IgD-negative memory B cell (primary cell): ENCODE measurements around the gene PDZD2. TPM values are rescaled to one million over a fixed set of nuclear protein-coding genes. Genes with fewer than 3 reads are reported as not detected.
A peak's percentile ranks its signal among the peaks of the same experiment; 100 is the strongest.

Experiments used
- H3K27ac Mint-ChIP-seq, 3 donors: one replicate each; pipeline ENCODE4 v1.8.0; 2020 to 2022; ENCODE audit warnings: mild to moderate bottlenecking in 3 of 3, mixed read lengths in 3 of 3, moderate library complexity in 1 of 3
- H3K27me3 Mint-ChIP-seq: one replicate; pipeline ENCODE4 v1.8.0; 2021; ENCODE audit warnings: mixed read lengths
- H3K36me3 Mint-ChIP-seq: one replicate; pipeline ENCODE4 v1.8.0; 2020; ENCODE audit warnings: mild to moderate bottlenecking, mixed read lengths
- H3K4me1 Mint-ChIP-seq, 3 donors: one replicate each; pipeline ENCODE4 v1.8.0; 2020 to 2022; ENCODE audit warnings: mixed read lengths in 3 of 3, mild to moderate bottlenecking in 1 of 3
- H3K4me3 Mint-ChIP-seq, 4 donors: one replicate each; pipeline ENCODE4 v1.8.0; 2020 to 2022; ENCODE audit warnings: mild to moderate bottlenecking in 4 of 4, mixed read lengths in 4 of 4, moderate library complexity in 3 of 4
- H3K9me3 Mint-ChIP-seq, 3 donors: one replicate each; pipeline ENCODE4 v1.8.0; 2020 to 2021; ENCODE audit warnings: mixed read lengths in 3 of 3, mild to moderate bottlenecking in 1 of 3
- polyA plus RNA-seq: library from polyadenylated mRNA; unstranded; fragments of 300-500 nt; fragmentation: Illumina TruSeq; gene quantifications from one replicate; pipeline ENCODE4 v1.2.3, GENCODE V29; 2021

Gene PDZD2
- polyA plus RNA-seq, 1 donor from 2014 or later = 0.16 TPM

- Mint-ChIP-seq H3K27me3 (no peaks in the 10 kb centered on the region), H3K4me3 (no peak overlapping the region), H3K27ac (no peak overlapping the region), H3K36me3 (peaks cover 7% of the 10 kb centered on the region), H3K9me3 (no peaks in the 10 kb centered on the region), H3K4me1 (peaks cover 22 to 37% (median 32%) of the 10 kb centered on the region in 3 donors)
Observed at GRCh38 chr5:32144378-32145207, 505.7 kb downstream of the PDZD2 start.

DNA sequence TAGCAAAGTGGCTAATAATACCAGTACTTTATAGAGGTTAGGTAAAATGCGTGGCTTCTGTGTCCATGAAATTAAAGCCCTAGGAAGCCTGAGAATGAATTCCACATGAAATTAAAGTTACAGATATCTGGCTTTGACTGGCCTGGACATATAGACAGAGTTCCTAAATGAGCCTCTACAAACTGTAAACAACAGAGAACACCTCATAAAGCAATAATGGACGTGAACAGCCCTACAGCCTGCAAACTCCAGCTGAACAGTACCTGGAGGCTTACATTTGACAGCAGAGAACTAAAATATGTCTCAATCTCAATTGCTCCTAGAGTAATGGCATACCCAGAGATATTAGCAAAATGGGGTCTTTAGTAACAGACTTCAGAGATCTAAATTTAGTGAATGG lies 506.4 kb downstream of the PDZD2 start:
- no peaks in the 10 kb centered on the region for H3K27me3 Mint-ChIP-seq
- peaks cover 7% of the 10 kb centered on the region for H3K36me3 Mint-ChIP-seq
- no peak overlapping the region for H3K4me3 Mint-ChIP-seq
- H3K4me1 Mint-ChIP-seq = peaks cover 22 to 34% (median 33%) of the 10 kb centered on the region in 3 donors
- H3K9me3 Mint-ChIP-seq = no peaks in the 10 kb centered on the region
- H3K27ac Mint-ChIP-seq = no peak overlapping the region

DNA sequence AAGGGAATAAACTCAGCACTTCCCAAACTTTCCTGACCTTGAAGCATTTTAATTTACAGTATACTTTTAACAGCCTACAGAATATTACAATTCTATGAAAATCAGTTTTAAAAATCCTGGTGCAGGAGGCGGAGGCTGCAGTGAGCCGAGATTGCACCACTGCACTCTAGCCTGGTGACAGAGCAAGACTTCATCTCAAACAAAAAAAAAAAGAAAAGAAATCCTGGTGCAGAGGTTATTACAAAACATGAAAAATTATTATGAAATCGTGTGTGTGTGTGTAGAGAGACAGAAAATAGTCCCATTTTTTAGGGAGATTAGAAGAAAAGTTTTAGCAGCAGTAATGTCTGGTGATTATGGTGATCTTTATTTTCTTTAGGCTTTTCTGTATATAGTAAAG lies 508.3 kb downstream of the PDZD2 start:
- Mint-ChIP-seq H3K4me3 (no peak overlapping the region), H3K27ac (peak overlapping the region in 1 of 3 donors; percentile 42), H3K27me3 (no peaks in the 10 kb centered on the region), H3K36me3 (peaks cover 3% of the 10 kb centered on the region), H3K4me1 (peaks cover 28 to 43% (median 41%) of the 10 kb centered on the region in 3 donors), H3K9me3 (no peaks in the 10 kb centered on the region)

GRCh38 chr5:32147959-32148358 lies 509.0 kb downstream of the PDZD2 start:
- H3K9me3 Mint-ChIP-seq = no peaks in the 10 kb centered on the region
- no peak overlapping the region for H3K27ac Mint-ChIP-seq
- peaks cover 29 to 46% (median 44%) of the 10 kb centered on the region in 3 donors for H3K4me1 Mint-ChIP-seq
- no peak overlapping the region for H3K4me3 Mint-ChIP-seq
- H3K27me3 Mint-ChIP-seq = no peaks in the 10 kb centered on the region
- peaks cover 3% of the 10 kb centered on the region for H3K36me3 Mint-ChIP-seq

DNA sequence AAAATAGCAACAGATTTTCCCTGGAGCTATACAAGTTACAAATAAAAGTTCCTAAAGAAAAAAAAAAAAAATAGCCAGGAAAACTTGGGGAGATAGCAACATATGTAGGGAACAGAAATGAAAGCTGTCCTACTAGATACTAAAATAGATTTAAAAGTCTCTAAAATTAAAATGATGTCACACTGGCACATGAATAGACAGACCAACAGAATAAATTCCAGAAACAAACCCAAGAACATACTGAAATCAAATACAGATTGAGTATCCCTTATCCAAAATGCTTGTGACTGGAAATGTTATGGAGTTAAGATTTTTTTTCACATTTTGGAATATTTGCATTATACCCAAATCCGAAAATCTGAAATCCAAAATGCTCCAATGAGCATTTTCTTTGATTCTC lies 511.4 kb downstream of the PDZD2 start:
- Mint-ChIP-seq H3K4me1 (peaks cover 45 to 54% (median 51%) of the 10 kb centered on the region in 3 donors), H3K9me3 (no peaks in the 10 kb centered on the region), H3K27ac (no peak overlapping the region), H3K4me3 (no peak overlapping the region), H3K36me3 (peaks cover 3% of the 10 kb centered on the region), H3K27me3 (no peaks in the 10 kb centered on the region)

DNA sequence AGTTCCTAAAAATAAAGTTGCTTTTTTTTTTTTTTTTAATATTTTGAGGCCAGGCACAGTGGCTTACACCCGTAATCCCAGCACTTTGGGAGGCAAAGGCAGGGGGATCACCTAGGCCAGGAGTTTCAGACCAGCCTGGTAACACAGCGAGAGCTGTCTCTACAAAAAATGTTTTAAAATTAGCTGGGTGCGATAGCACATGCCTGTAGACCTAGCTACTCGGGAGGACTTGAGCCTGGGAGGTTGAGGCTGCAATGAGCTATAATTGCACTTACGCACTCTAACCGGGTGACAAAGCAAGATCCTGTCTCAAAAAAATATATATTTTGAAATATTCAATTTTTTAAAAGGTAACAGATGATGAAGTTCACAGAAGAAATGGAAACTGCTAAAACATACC lies 512.3 kb downstream of the PDZD2 start:
- no peak overlapping the region for H3K4me3 Mint-ChIP-seq
- no peak overlapping the region for H3K27ac Mint-ChIP-seq
- H3K4me1 Mint-ChIP-seq = peaks cover 43 to 50% (median 47%) of the 10 kb centered on the region in 3 donors
- H3K9me3 Mint-ChIP-seq = no peaks in the 10 kb centered on the region
- H3K36me3 Mint-ChIP-seq = peaks cover 3% of the 10 kb centered on the region
- H3K27me3 Mint-ChIP-seq = no peaks in the 10 kb centered on the region

DNA sequence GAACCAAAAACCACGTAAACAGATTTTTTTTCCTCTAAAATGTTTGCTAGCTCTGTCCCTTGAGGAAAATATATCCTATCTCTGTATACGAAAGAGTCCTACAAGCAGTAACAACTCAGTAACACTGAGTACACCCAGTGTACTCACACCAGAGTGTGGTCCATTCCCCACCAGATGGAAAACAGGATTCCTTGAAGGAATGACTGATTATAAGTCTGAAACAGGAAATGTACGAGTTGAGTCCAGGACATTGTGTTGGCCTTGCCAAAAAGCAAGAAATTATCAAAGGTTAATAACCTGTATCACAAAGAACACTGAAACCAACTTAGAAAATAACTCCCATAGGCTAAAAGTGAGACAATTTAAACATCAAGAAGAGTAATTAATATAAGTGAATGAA lies 514.8 kb downstream of the PDZD2 start:
- H3K4me1 Mint-ChIP-seq = peaks cover 28 to 40% (median 39%) of the 10 kb centered on the region in 3 donors
- no peaks in the 10 kb centered on the region for H3K27me3 Mint-ChIP-seq
- H3K9me3 Mint-ChIP-seq = no peaks in the 10 kb centered on the region
- no peak overlapping the region for H3K4me3 Mint-ChIP-seq
- H3K27ac Mint-ChIP-seq = no peak overlapping the region
- H3K36me3 Mint-ChIP-seq = peaks cover 4% of the 10 kb centered on the region

GRCh38 chr5:32155211-32155610 lies 516.3 kb downstream of the PDZD2 start:
- Mint-ChIP-seq H3K4me1 (peaks cover 28 to 38% (median 35%) of the 10 kb centered on the region in 3 donors), H3K4me3 (no peak overlapping the region), H3K27me3 (no peaks in the 10 kb centered on the region), H3K27ac (no peak overlapping the region), H3K9me3 (no peaks in the 10 kb centered on the region), H3K36me3 (peaks cover 1% of the 10 kb centered on the region)

- H3K27ac Mint-ChIP-seq = peak overlapping the region in 1 of 3 donors; percentile 18
- no peak overlapping the region for H3K4me3 Mint-ChIP-seq
Observed at GRCh38 chr5:32156635-32157034, 517.7 kb downstream of the PDZD2 start.

GRCh38 chr5:32157078-32157477 lies 518.1 kb downstream of the PDZD2 start:
- no peak overlapping the region for H3K4me3 Mint-ChIP-seq
- no peaks in the 10 kb centered on the region for H3K9me3 Mint-ChIP-seq
- no peak overlapping the region for H3K27ac Mint-ChIP-seq
- H3K27me3 Mint-ChIP-seq = no peaks in the 10 kb centered on the region
- peaks cover 27 to 38% (median 32%) of the 10 kb centered on the region in 3 donors for H3K4me1 Mint-ChIP-seq
- H3K36me3 Mint-ChIP-seq = peaks cover 6% of the 10 kb centered on the region

More at GRCh38 chr5:32156635-32157034, 517.7 kb downstream of the PDZD2 start:
- Mint-ChIP-seq H3K4me1 (peaks cover 31 to 39% (median 35%) of the 10 kb centered on the region in 3 donors), H3K9me3 (no peaks in the 10 kb centered on the region), H3K27me3 (no peaks in the 10 kb centered on the region), H3K36me3 (peaks cover 6% of the 10 kb centered on the region)

- Mint-ChIP-seq H3K9me3 (no peaks in the 10 kb centered on the region), H3K27me3 (no peaks in the 10 kb centered on the region), H3K36me3 (peaks cover 6% of the 10 kb centered on the region), H3K4me1 (peaks cover 21 to 31% (median 24%) of the 10 kb centered on the region in 3 donors), H3K27ac (no peak overlapping the region), H3K4me3 (no peak overlapping the region)
Observed at GRCh38 chr5:32158679-32158975, 519.7 kb downstream of the PDZD2 start.

- Mint-ChIP-seq H3K27ac (no peak overlapping the region), H3K4me3 (peak overlapping the region in 1 of 4 donors; percentile 12), H3K4me1 (peaks cover 20 to 29% (median 21%) of the 10 kb centered on the region in 3 donors), H3K9me3 (no peaks in the 10 kb centered on the region), H3K36me3 (peaks cover 6% of the 10 kb centered on the region), H3K27me3 (no peaks in the 10 kb centered on the region)
Observed at GRCh38 chr5:32159328-32160072, 520.6 kb downstream of the PDZD2 start.

- H3K36me3 Mint-ChIP-seq = peaks cover 6% of the 10 kb centered on the region
- no peak overlapping the region for H3K4me3 Mint-ChIP-seq
- H3K9me3 Mint-ChIP-seq = no peaks in the 10 kb centered on the region
- H3K4me1 Mint-ChIP-seq = peaks cover 18 to 26% (median 19%) of the 10 kb centered on the region in 3 donors
- H3K27ac Mint-ChIP-seq = no peak overlapping the region
- H3K27me3 Mint-ChIP-seq = no peaks in the 10 kb centered on the region
Observed at GRCh38 chr5:32160228-32160627, 521.3 kb downstream of the PDZD2 start.
